Small intestine (tissue), 7 donors: ENCODE results near the gene FAM20C. TPM values are rescaled to one million over a fixed set of nuclear protein-coding genes. Genes with fewer than 3 reads are reported as not detected.

Experiments
- DNase-seq, 2 donors: peaks; one replicate each; pipeline versions ENCODE4 v3.0.0 to v3.0.0-alpha.2; 2013
- FAIRE-seq: peaks from 2 replicates; lab custom pipeline; 2012; peaks lifted over from hg19 to GRCh38; lab: Jason Lieb, UNC
- H3K27ac ChIP-seq, 3 donors: one replicate each; pipeline ENCODE4 v1.5.1; 2013; ENCODE audit warnings: low read length in 2 of 3, mild to moderate bottlenecking in 2 of 3, control low read depth in 1 of 3, inconsistent platforms in 1 of 3, low read depth in 1 of 3, moderate library complexity in 1 of 3
- H3K27me3 ChIP-seq, 3 donors: one replicate each; pipeline ENCODE4 v1.6.1; 2013; ENCODE audit warnings: low read length in 3 of 3, inconsistent platforms in 1 of 3; ENCODE audit not compliant: control insufficient read depth in 3 of 3, insufficient read depth in 3 of 3
- H3K36me3 ChIP-seq, 3 donors: one replicate each; pipeline ENCODE4 v1.6.1; 2013; ENCODE audit warnings: low read length in 3 of 3, inconsistent platforms in 1 of 3, low read depth in 1 of 3, mild to moderate bottlenecking in 1 of 3, moderate library complexity in 1 of 3; ENCODE audit not compliant: control insufficient read depth in 3 of 3, insufficient read depth in 2 of 3
- H3K4me1 ChIP-seq, 3 donors: one replicate each; pipeline ENCODE4 v1.6.1; 2013; ENCODE audit warnings: low read length in 2 of 3, inconsistent platforms in 1 of 3, low read depth in 1 of 3, mild to moderate bottlenecking in 1 of 3, moderate library complexity in 1 of 3; ENCODE audit not compliant: control insufficient read depth in 3 of 3, insufficient read depth in 2 of 3
- H3K4me3 ChIP-seq, 3 donors: one replicate each; pipeline ENCODE4 v1.5.1; 2013; ENCODE audit warnings: low read length in 3 of 3, control low read depth in 1 of 3, inconsistent platforms in 1 of 3, low read depth in 1 of 3, mild to moderate bottlenecking in 1 of 3, moderate library complexity in 1 of 3
- H3K9me3 ChIP-seq, 2 donors: one replicate each; pipeline ENCODE4 v1.6.1; 2013; ENCODE audit warnings: low read depth in 1 of 2, low read length in 1 of 2; ENCODE audit not compliant: control insufficient read depth in 2 of 2, insufficient read depth in 1 of 2
- WGBS, 3 donors: extraction: QIAGEN DNeasy Blood & Tissue Kit; methylation state at CpG; one replicate each; pipeline ENCODE4 v1.1.7; 2013; 5-methylcytosine and 5-hydroxymethylcytosine counted together
- polyA plus RNA-seq, 4 donors: library from polyadenylated mRNA; stranded (reverse) in 3 of 4; unstranded in 1 of 4; fragments of 200-250 nt in 3 of 4; fragments of 120-200 nt in 1 of 4; gene quantifications; one replicate each; pipeline versions ENCODE4 v1.2.1 to v1.2.3, GENCODE V29; 2013
- donor health status: healthy with polysubstance abuse.
- donor health status: control.
- donor health status: control.
- donor health status: Bipolar disorder and iron deficiency.
- donor health status: healthy.

Gene FAM20C
- polyA plus RNA-seq, 4 donors, result 19.7 to 69.4 (median 32.1) TPM

DNA sequence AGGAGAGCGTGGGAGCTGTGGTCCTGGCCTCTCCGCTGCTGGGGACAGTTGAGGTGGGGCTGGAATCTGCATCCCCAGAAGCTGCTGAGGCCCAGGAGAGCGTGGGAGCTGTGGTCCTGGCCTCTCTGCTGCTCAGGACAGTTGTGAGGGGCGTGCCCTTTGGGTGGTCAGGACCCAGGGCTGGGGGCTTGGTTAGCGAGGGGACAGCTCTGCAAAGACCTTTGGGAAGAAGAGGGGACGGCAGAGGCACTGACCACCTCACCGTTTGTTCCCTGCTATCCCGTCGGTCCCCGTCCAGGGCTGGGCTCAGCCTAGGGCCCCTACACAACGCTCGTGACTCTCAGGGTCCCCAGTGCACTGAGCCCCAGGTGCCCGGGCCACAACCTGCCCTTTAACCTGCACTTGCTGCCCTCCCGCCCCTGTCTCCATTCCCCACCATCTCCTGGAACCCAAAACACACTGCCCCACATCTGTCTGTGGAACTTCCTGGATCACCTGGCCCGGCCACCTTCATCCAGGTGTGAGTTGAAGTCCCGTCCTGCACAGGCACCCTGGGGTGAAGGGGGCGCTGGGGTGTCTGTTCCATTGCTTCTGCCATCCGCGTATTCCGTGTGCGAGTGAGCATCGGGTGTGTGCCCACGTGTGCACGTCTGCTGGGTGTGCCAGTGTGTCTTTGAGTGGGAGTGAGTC is 111.7 kb downstream of the FAM20C start:
- H3K27me3 ChIP-seq, result no peaks in the 10 kb centered on the region
- FAIRE-seq, result no peak

GRCh38 chr7:304574-305409 is 112.4 kb downstream of the FAM20C start:
- Histone ChIP-seq H3K4me1 (no peaks in the 10 kb centered on the region), H3K27ac (no peak overlapping the region), H3K4me3 (no peak overlapping the region), H3K36me3 (no peaks in the 10 kb centered on the region), H3K27me3 (no peaks in the 10 kb centered on the region), H3K9me3 (no peaks in the 10 kb centered on the region)
- FAIRE-seq (no peak), DNase-seq (no peak)
- 79 to 81% (median 81%) methylated on average over 19 of the region's 19 CpGs for WGBS, 3 donors

More for the DNA sequence above, 111.7 kb downstream of the FAM20C start:
- H3K4me3 ChIP-seq, result no peak overlapping the region
- 84 to 87% (median 87%) methylated on average over 22 to 24 of the region's 24 CpGs for WGBS, 3 donors
- no peaks in the 10 kb centered on the region for H3K4me1 ChIP-seq
- DNase-seq, result no peak
- H3K27ac ChIP-seq, result no peak overlapping the region
- H3K36me3 ChIP-seq, result no peaks in the 10 kb centered on the region
- H3K9me3 ChIP-seq, result no peaks in the 10 kb centered on the region

- DNase-seq (no peak), FAIRE-seq (no peak)
- Histone ChIP-seq H3K27ac (no peak overlapping the region), H3K27me3 (no peaks in the 10 kb centered on the region), H3K4me3 (no peak overlapping the region), H3K4me1 (no peaks in the 10 kb centered on the region), H3K36me3 (no peaks in the 10 kb centered on the region), H3K9me3 (no peaks in the 10 kb centered on the region)
- WGBS, 3 donors, result 86 to 91% (median 89%) methylated on average over 35 of the region's 35 CpGs
Measured at GRCh38 chr7:305410-306151, 113.2 kb downstream of the FAM20C start.

DNA sequence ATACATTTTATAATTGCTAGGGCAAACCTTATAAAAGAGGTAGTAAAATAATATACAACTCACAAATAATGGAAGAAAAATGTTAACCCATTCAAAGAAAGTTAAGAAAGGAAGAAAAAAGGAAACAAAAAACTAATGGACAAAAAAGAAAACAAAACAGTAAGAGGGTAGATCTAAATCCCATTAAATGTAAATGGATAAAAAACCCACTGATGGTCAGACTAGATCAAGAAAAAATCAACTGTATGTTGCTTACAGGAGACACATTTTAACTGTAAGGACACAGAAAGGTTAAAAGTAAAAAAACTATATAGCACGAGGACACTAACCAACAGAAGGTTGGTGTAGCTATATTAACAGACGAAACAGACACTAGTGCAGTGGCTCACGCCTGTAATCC is 115.6 kb downstream of the FAM20C start:
- Histone ChIP-seq H3K27me3 (peaks cover 0 to 3% (median 0%) of the 10 kb centered on the region in 3 donors), H3K9me3 (no peaks in the 10 kb centered on the region), H3K4me1 (no peaks in the 10 kb centered on the region), H3K27ac (no peak overlapping the region), H3K36me3 (no peaks in the 10 kb centered on the region), H3K4me3 (no peak overlapping the region)
- DNase-seq (no peak), FAIRE-seq (no peak)
- 57 to 72% (median 61%) methylated on average over 3 of the region's 3 CpGs for WGBS, 3 donors

- DNase-seq, result no peak
- H3K36me3 ChIP-seq, result no peaks in the 10 kb centered on the region
- WGBS, 3 donors, result 91 to 94% (median 94%) methylated on average over 19 of the region's 19 CpGs
- peaks cover 0 to 3% (median 0%) of the 10 kb centered on the region in 3 donors for H3K27me3 ChIP-seq
- no peak overlapping the region for H3K4me3 ChIP-seq
- no peak for FAIRE-seq
- no peak overlapping the region for H3K27ac ChIP-seq
- H3K9me3 ChIP-seq, result peaks cover 0 to 3% of the 10 kb centered on the region in 2 donors
- H3K4me1 ChIP-seq, result no peaks in the 10 kb centered on the region
Measured at GRCh38 chr7:309586-310228, 117.3 kb downstream of the FAM20C start.

Other genes starting within 250 kb of the FAM20C start
- 1 to 10 TPM in 1 of 4 donors, not detected in 3; 1.7 TPM for gene FOXL3, start 97.6 kb downstream of the FAM20C start, polyA plus RNA-seq